HG02885 (cell line): ENCODE results near the gene PLCB3.

Experiments used
- ATAC-seq: cut with Tn5 transposase; IDR thresholded peaks from one replicate; pipeline ENCODE4 v1.9.1; 2021; ENCODE audit warnings: mild to moderate bottlenecking; ENCODE audit not compliant: unreplicated experiment, poor library complexity

The PLCB3 gene

GRCh38 chr11:64283092-64283491 is 31.8 kb downstream of the PLCB3 start:
- ATAC-seq, result no peak

- ATAC-seq, result peak; percentile 72
Measured at GRCh38 chr11:64284048-64284961, 33.0 kb downstream of the PLCB3 start, which contains the start of gene BAD. TSS of gene BAD (minus strand) at chr11:64284665. CDS start at chr11:64284368, 297 bp downstream.

- peak; percentile 68 for ATAC-seq
Measured at GRCh38 chr11:64284962-64285884, 33.9 kb downstream of the PLCB3 start, which contains the start of gene GPR137. TSS of gene GPR137 (plus strand) at chr11:64285848. CDS start at chr11:64286525, 677 bp downstream.

GRCh38 chr11:64285885-64286800 is 34.8 kb downstream of the PLCB3 start:
- no peak for ATAC-seq

GRCh38 chr11:64286801-64287159 is 35.5 kb downstream of the PLCB3 start:
- ATAC-seq, result no peak

GRCh38 chr11:64287676-64288352 is 36.5 kb downstream of the PLCB3 start:
- ATAC-seq, result no peak

- no peak for ATAC-seq
Measured at GRCh38 chr11:64288353-64288750, 37.0 kb downstream of the PLCB3 start.

GRCh38 chr11:64289002-64289564 is 37.8 kb downstream of the PLCB3 start:
- ATAC-seq, result no peak

GRCh38 chr11:64290352-64291261 is 39.3 kb downstream of the PLCB3 start:
- ATAC-seq, result no peak

GRCh38 chr11:64291262-64291751 is 40.0 kb downstream of the PLCB3 start, which contains the start of gene KCNK4:
TSS of gene KCNK4 (plus strand) at chr11:64291302. CDS start at chr11:64293019, 1,717 bp downstream.
- ATAC-seq, result no peak

GRCh38 chr11:64291752-64292459 is 40.6 kb downstream of the PLCB3 start:
- no peak for ATAC-seq

GRCh38 chr11:64292460-64293254 is 41.3 kb downstream of the PLCB3 start:
- no peak for ATAC-seq

- no peak for ATAC-seq
Measured at GRCh38 chr11:64294774-64295173, 43.4 kb downstream of the PLCB3 start.

- no peak for ATAC-seq
Measured at GRCh38 chr11:64295760-64296159, 44.4 kb downstream of the PLCB3 start.

- ATAC-seq, result no peak
Measured at GRCh38 chr11:64296236-64296635, 44.9 kb downstream of the PLCB3 start.
